IMR-90 (cell line): Measurements from ENCODE around the gene DUXB. TPM values are rescaled to one million over a fixed set of nuclear protein-coding genes. Genes with fewer than 3 reads are reported as not detected.

Experiments
- ATAC-seq: fragments of 200-7000 bp; cut with Tn5 transposase; 2 replicates; pipeline ENCODE4 v1.9.1; 2020; ENCODE audit warnings: low read depth, mild to moderate bottlenecking, moderate library complexity
- BruUV-seq: library from RNA; stranded (reverse); fragments of 400-500 nt; replicated peaks from 2 replicates; lab custom pipeline; 2021; lab: Mats Ljungman, UMichigan
- CTCF ChIA-PET: fragments of 300-600 bp; formaldehyde crosslinking; extraction: SDS; loops from one replicate; lab custom pipeline; 2021; ENCODE audit warnings: antibody characterized with exemption; lab: Yijun Ruan, JAX
- POLR2A ChIA-PET: fragments of 300-600 bp; sonication (Branson Sonifier 250); formaldehyde crosslinking; loops from one replicate; lab custom pipeline; 2022; ENCODE audit warnings: antibody characterized with exemption; ENCODE audit not compliant: unreplicated experiment; lab: Charles Lee
- DNase-seq: peaks from one replicate; pipeline ENCODE4 v3.0.0; 2013
- H2AFZ ChIP-seq: replicated peaks from 2 replicates; pipeline ENCODE3; 2013; ENCODE audit warnings: low read length, mild to moderate bottlenecking; ENCODE audit not compliant: poor library complexity
- H2AK5ac ChIP-seq: 2 replicates; pipeline ENCODE4 v1.6.1; 2013; ENCODE audit warnings: low read depth, low read length, inconsistent platforms
- H2AK9ac ChIP-seq: replicated peaks from 2 replicates; pipeline ENCODE3; 2013; ENCODE audit warnings: mild to moderate bottlenecking, low read depth, low read length, moderate library complexity; ENCODE audit not compliant: poor library complexity
- H2BK120ac ChIP-seq: 2 replicates; pipeline ENCODE4 v1.6.1; 2013; ENCODE audit warnings: low read depth, low read length, inconsistent platforms
- H2BK15ac ChIP-seq: 3 replicates; pipeline ENCODE4 v1.6.1; 2013; ENCODE audit warnings: low read depth, low read length, inconsistent platforms
- H2BK20ac ChIP-seq: 2 replicates; pipeline ENCODE4 v1.6.1; 2013; ENCODE audit warnings: low read depth, mild to moderate bottlenecking, inconsistent platforms, low read length, moderate library complexity
- H2BK5ac ChIP-seq: 2 replicates; pipeline ENCODE4 v1.6.1; 2013; ENCODE audit warnings: mild to moderate bottlenecking, low read depth, low read length, inconsistent platforms; ENCODE audit not compliant: poor library complexity, severe bottlenecking
- H3K14ac ChIP-seq: replicated peaks from 2 replicates; pipeline ENCODE4 v1.6.1; 2013; ENCODE audit warnings: low read depth, low read length, inconsistent platforms
- H3K18ac ChIP-seq: 2 replicates; pipeline ENCODE4 v1.6.1; 2013; ENCODE audit warnings: low read depth, low read length, control low read depth
- H3K23ac ChIP-seq: 2 replicates; pipeline ENCODE4 v1.6.1; 2013; ENCODE audit warnings: low read depth, low read length, inconsistent platforms
- H3K27ac ChIP-seq: 2 replicates; pipeline ENCODE4 v1.5.1; 2013; ENCODE audit warnings: mild to moderate bottlenecking, control low read depth, low read length; ENCODE audit not compliant: insufficient read depth
- H3K27me3 ChIP-seq: 2 replicates; pipeline ENCODE4 v1.6.1; 2013; ENCODE audit warnings: low read length; ENCODE audit not compliant: control insufficient read depth, insufficient read depth
- H3K36me3 ChIP-seq: 2 replicates; pipeline ENCODE4 v1.6.1; 2013; ENCODE audit warnings: low read length, mixed read lengths; ENCODE audit not compliant: control insufficient read depth, insufficient read depth
- H3K4ac ChIP-seq: 2 replicates; pipeline ENCODE4 v1.6.1; 2013; ENCODE audit warnings: low read depth, low read length, inconsistent platforms
- H3K4me1 ChIP-seq: 2 replicates; pipeline ENCODE4 v1.6.1; 2013; ENCODE audit warnings: low read length, mixed read lengths; ENCODE audit not compliant: control insufficient read depth, insufficient read depth
- H3K4me2 ChIP-seq: 2 replicates; pipeline ENCODE4 v1.6.1; 2013; ENCODE audit warnings: low read depth, mild to moderate bottlenecking, control low read depth, low read length, moderate library complexity
- H3K4me3 ChIP-seq: 2 replicates; pipeline ENCODE4 v1.5.1; 2013; ENCODE audit warnings: low read depth, mild to moderate bottlenecking, control low read depth, low read length, moderate library complexity; ENCODE audit not compliant: insufficient read depth
- H3K56ac ChIP-seq: 2 replicates; pipeline ENCODE4 v1.6.1; 2013; ENCODE audit warnings: low read length, inconsistent platforms; ENCODE audit not compliant: insufficient read depth; ENCODE audit errors: extremely low read depth
- H3K79me1 ChIP-seq, 2 experiments: 2 replicates each; pipeline ENCODE4 v1.6.1; 2013; ENCODE audit warnings: low read length in 2 of 2, inconsistent platforms in 1 of 2, low read depth in 1 of 2
- H3K9ac ChIP-seq: 2 replicates; pipeline ENCODE4 v1.6.1; 2013; ENCODE audit warnings: low read depth, low read length, control low read depth
- H3K9me1 ChIP-seq: 2 replicates; pipeline ENCODE4 v1.6.1; 2013; ENCODE audit warnings: low read length, inconsistent platforms; ENCODE audit not compliant: insufficient read depth
- H3K9me3 ChIP-seq: 2 replicates; pipeline ENCODE4 v1.6.1; 2013; ENCODE audit warnings: low read length; ENCODE audit not compliant: control insufficient read depth, insufficient read depth
- H4K20me1 ChIP-seq: 2 replicates; pipeline ENCODE4 v1.6.1; 2013; ENCODE audit warnings: low read length, inconsistent platforms; ENCODE audit not compliant: insufficient read depth
- H4K5ac ChIP-seq: 2 replicates; pipeline ENCODE4 v1.6.1; 2013; ENCODE audit warnings: mild to moderate bottlenecking, low read depth, low read length, control low read depth
- H4K8ac ChIP-seq, 2 experiments: 2 replicates each; pipeline ENCODE4 v1.6.1; 2013; ENCODE audit warnings: low read depth in 2 of 2, low read length in 2 of 2, control low read depth in 1 of 2, inconsistent platforms in 1 of 2
- H4K91ac ChIP-seq: 2 replicates; pipeline ENCODE4 v1.6.1; 2013; ENCODE audit warnings: low read depth, low read length, inconsistent platforms; ENCODE audit not compliant: insufficient read depth
- FOS ChIP-seq: fragments of 150-350 bp; IDR thresholded peaks from 2 replicates; pipeline ENCODE4 v1.6.1; 2016; ENCODE audit warnings: low read depth, low read length
- WGBS, 2 experiments: methylation state at CpG; one replicate each; pipeline versions ENCODE4 v1.1.5 to v1.1.7; 2013; ENCODE audit warnings: missing lambda C conversion rate in 2 of 2; ENCODE audit not compliant: insufficient read length in 1 of 2; ENCODE audit errors: extremely low coverage in 2 of 2; 5-methylcytosine and 5-hydroxymethylcytosine counted together
- dilution Hi-C: fragments of 300-500 bp; cut with HindIII; formaldehyde crosslinking; loops from one replicate; pipeline ENCODE4 v1.14.3; 2018; ENCODE audit warnings: low sequenced_read_pairs; ENCODE audit not compliant: unreplicated experiment
- in situ Hi-C: fragments of 300-500 bp; cut with MboI; formaldehyde crosslinking; loops from 3 replicates; pipeline ENCODE4 v1.14.3; 2019; ENCODE audit warnings: low sequenced_read_pairs, inconsistent platforms, mixed read lengths
- intact Hi-C: fragments of 100-400 bp; cut with micrococcal nuclease; formaldehyde crosslinking; loops from 2 replicates; pipeline ENCODE4 v1.10.0; 2022
- polyA plus RNA-seq, 3 experiments: library from polyadenylated mRNA; depleted of rRNA; stranded (reverse); fragments of >200 nt; gene quantifications; 2 replicates each; pipeline ENCODE4 v1.2.3, GENCODE V29; 2012; ENCODE audit warnings: low replicate concordance in 1 of 3
- total RNA-seq: library from RNA; depleted of rRNA; stranded (reverse); fragments of >200 nt; gene quantifications from 2 replicates; pipeline ENCODE4 v1.2.3, GENCODE V29; 2012
- TF ChIP-seq, protein P1 (sequence below): fragments of 150-350 bp; IDR thresholded peaks from 2 replicates; pipeline ENCODE4 v1.6.1; 2016; ENCODE audit warnings: low read depth, mild to moderate bottlenecking, low read length, moderate library complexity, borderline replicate concordance

Gene DUXB
- total and polyA plus RNA-seq, 2 of the 4 experiments (the other 2 are of a cell fraction): not detected

DNA sequence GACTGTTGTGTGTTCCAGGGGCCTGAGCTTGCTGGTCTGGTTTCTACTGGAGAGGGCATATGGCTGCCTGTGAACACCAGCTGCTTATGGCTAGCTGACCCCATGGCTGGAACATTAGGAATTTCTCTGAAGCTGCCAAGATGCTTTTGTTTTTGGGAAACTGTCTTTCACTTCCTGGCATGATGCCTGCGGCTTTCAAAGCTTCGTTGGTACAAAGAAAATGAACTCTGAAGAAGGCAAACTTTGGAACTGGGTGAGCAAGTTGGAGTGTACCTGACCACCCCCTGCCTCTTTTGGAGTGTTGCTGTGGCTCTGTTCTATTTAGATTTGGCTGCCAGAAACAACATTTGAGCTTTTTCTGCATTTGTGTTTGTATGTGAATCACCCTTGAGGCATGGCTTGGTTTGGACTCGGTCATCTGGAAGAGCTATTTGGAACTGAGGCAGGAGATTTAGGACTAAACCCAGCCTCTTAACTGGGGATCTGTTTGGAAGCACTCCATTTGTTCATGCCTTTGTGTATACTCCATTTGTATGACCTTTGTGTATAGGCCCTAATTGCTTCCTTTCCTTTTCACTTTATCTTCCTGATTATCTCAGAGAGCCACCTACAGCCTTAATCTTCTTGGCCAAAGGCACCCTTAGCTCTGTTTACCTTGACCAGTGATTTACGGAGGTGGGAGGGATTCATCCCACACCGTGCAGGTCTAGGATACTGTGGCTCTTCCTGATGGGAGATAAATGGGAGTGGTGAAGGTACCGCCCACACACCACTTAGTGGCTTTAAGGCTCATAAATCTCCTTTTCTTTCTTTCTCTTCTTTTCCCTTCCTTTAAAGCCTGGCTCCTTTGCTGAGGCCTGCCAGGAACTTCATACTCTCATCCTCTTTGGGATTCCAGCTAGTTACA is 32.3 kb upstream of the DUXB start:
- intact Hi-C loops: no loop called here
- no peaks in the 10 kb centered on the region for H3K27me3 ChIP-seq

More for the DNA sequence above, 32.3 kb upstream of the DUXB start:
- Histone ChIP-seq H2AK9ac (no peak overlapping the region), H2AK5ac (peak overlapping the region; percentile 22; the same call in 1 of the 2 replicates), H3K4me3 (no peak overlapping the region), H2BK15ac (no peak overlapping the region), H4K8ac (peak overlapping the region; percentile 60 to 64; a peak in 1 of 4 replicates), H3K27ac (peak overlapping the region; percentile 99; the same call in 1 of the 2 replicates), H2AFZ (peak overlapping the region; percentile 53), H4K91ac (peak overlapping the region; percentile 45; the same call in 1 of the 2 replicates), H4K5ac (peak overlapping the region; percentile 88; the same call in 1 of the 2 replicates), H2BK20ac (peak overlapping the region; percentile 69), H2BK120ac (peak overlapping the region; percentile 80), H3K14ac (peak overlapping the region; percentile 57), H3K9me1 (peaks cover 5% of the 10 kb centered on the region; the same call in 1 of the 2 replicates), H4K20me1 (peaks cover 4% of the 10 kb centered on the region; the same call in 1 of the 2 replicates), H3K36me3 (no peaks in the 10 kb centered on the region), H2BK5ac (peak overlapping the region; percentile 81), H3K79me1 (no peaks in the 10 kb centered on the region), H3K23ac (peak overlapping the region; percentile 74; the same call in 1 of the 2 replicates), H3K4ac (peak overlapping the region; percentile 87), H3K9ac (peak overlapping the region; percentile 41; the same call in 1 of the 2 replicates), H3K56ac (peak overlapping the region; percentile 46; the same call in 1 of the 2 replicates), H3K9me3 (no peaks in the 10 kb centered on the region), H3K4me1 (peaks cover 9% of the 10 kb centered on the region), H3K18ac (peak overlapping the region; percentile 94), H3K4me2 (peak overlapping the region; percentile 95)
- BruUV-seq: no TSS peak
- TF ChIP-seq FOS: peak; percentile 26; the same call in 1 of the 2 replicates
- TF ChIP-seq, protein P1, sequence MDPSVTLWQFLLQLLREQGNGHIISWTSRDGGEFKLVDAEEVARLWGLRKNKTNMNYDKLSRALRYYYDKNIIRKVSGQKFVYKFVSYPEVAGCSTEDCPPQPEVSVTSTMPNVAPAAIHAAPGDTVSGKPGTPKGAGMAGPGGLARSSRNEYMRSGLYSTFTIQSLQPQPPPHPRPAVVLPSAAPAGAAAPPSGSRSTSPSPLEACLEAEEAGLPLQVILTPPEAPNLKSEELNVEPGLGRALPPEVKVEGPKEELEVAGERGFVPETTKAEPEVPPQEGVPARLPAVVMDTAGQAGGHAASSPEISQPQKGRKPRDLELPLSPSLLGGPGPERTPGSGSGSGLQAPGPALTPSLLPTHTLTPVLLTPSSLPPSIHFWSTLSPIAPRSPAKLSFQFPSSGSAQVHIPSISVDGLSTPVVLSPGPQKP: no peak
- dilution Hi-C loops (no loop called here), in situ Hi-C loops (no loop called here)
- peak; percentile 85 for DNase-seq
- CTCF ChIA-PET: interaction anchor here (1.5 kb wide), 1 partner anchor 18 kb away, joined by 4 read pairs; no protein-coding TSS in a partner anchor
- POLR2A ChIA-PET: interaction anchor here (0.6 kb wide), 1 partner anchor 16 kb away, joined by 7 read pairs; no protein-coding TSS in a partner anchor
- peak; percentile 91 for ATAC-seq
- WGBS, 2 experiments: 0% methylated on average over 2 of the region's 6 CpGs; no CpG with 5 or more reads in 1 of the 2 experiments
